Tibial artery (tissue), 4 donors: ENCODE results near the gene CARNS1.

Experiments used
- DNase-seq, 2 donors: peaks; one replicate each; pipeline ENCODE4 v3.0.0-alpha.2; 2019
- H3K27ac ChIP-seq, 2 donors: fragments of 200-600 bp; sonication (generic) in 1 of 2; 1 replicate in 1 of 2; 2 replicates in 1 of 2; pipeline ENCODE4 v1.5.1; 2018 to 2019; ENCODE audit warnings: mild to moderate bottlenecking in 1 of 2
- H3K27me3 ChIP-seq, 2 donors: fragments of 200-600 bp; sonication (generic) in 1 of 2; one replicate each; pipeline versions ENCODE4 v1.5.1 to v1.6.0; 2016 to 2019
- H3K36me3 ChIP-seq, 3 donors: fragments of 200-600 bp; sonication (generic) in 2 of 3; one replicate each; pipeline ENCODE4 v1.5.1; 2016 to 2019; ENCODE audit warnings: mild to moderate bottlenecking in 2 of 3
- H3K4me1 ChIP-seq, 4 donors: fragments of 200-600 bp; sonication (generic) in 2 of 4; 1 replicate in 3 of 4; 2 replicates in 1 of 4; pipeline ENCODE4 v1.5.1; 2016 to 2019
- H3K4me3 ChIP-seq, 2 donors: fragments of 200-600 bp; sonication (generic) in 1 of 2; 1 replicate in 1 of 2; 2 replicates in 1 of 2; pipeline ENCODE4 v1.5.1; 2018 to 2019; ENCODE audit warnings: mild to moderate bottlenecking in 2 of 2
- H3K9me3 ChIP-seq, 3 donors: fragments of 200-600 bp; sonication (generic) in 1 of 3; one replicate each; pipeline ENCODE4 v1.5.1; 2016 to 2019
- CTCF ChIP-seq, 2 experiments: fragments of 200-600 bp in 1 of 2; fragments of 450-650 bp in 1 of 2; IDR thresholded peaks; one replicate each; pipeline ENCODE4 v1.5.1; 2017 to 2019; ENCODE audit warnings: antibody characterized with exemption in 2 of 2, mild to moderate bottlenecking in 1 of 2, moderate library complexity in 1 of 2
- intact Hi-C: fragments of 100-400 bp; cut with DNase I; formaldehyde crosslinking; loops from one replicate; pipeline ENCODE4 v1.15.0; 2023; ENCODE audit warnings: low total_unique reads

CARNS1 gene

GRCh38 chr11:67376873-67377808, 38.3 kb upstream of the CARNS1 start:
- Histone ChIP-seq H3K36me3 (no peaks in the 10 kb centered on the region), H3K9me3 (no peaks in the 10 kb centered on the region), H3K27ac (no peak overlapping the region), H3K4me3 (no peak overlapping the region), H3K27me3 (peaks cover 0 to 10% of the 10 kb centered on the region in 2 donors), H3K4me1 (peaks cover 6 to 26% (median 20%) of the 10 kb centered on the region in 4 donors)
- DNase-seq: no peak
- intact Hi-C loops: loop anchor here (10.0 kb wide), 1 partner anchor 112 kb away; the partner anchor contains the start of gene GRK2
- no peak for TF ChIP-seq CTCF (IDR thresholded peaks at IDR 0.05)

- intact Hi-C loops: loop anchor here (10.0 kb wide), 1 partner anchor 114 kb away; the partner anchor contains the start of gene GRK2
- TF ChIP-seq CTCF (IDR thresholded peaks at IDR 0.05): no peak
- Histone ChIP-seq H3K4me1 (peaks cover 6 to 22% (median 18%) of the 10 kb centered on the region in 4 donors), H3K27ac (no peak overlapping the region), H3K36me3 (no peaks in the 10 kb centered on the region), H3K9me3 (no peaks in the 10 kb centered on the region), H3K27me3 (peaks cover 0 to 10% of the 10 kb centered on the region in 2 donors), H3K4me3 (no peak overlapping the region)
- DNase-seq: no peak
Measured at GRCh38 chr11:67378544-67378943, 36.9 kb upstream of the CARNS1 start.

GRCh38 chr11:67379061-67380058, 36.1 kb upstream of the CARNS1 start:
- H3K4me1 ChIP-seq: peaks cover 4 to 14% (median 10%) of the 10 kb centered on the region in 4 donors
- intact Hi-C loops: loop anchor here (10.0 kb wide), 1 partner anchor 115 kb away; the partner anchor contains the start of gene GRK2

GRCh38 chr11:67381244-67381972, 34.1 kb upstream of the CARNS1 start:
- Histone ChIP-seq H3K4me1 (peaks cover 0 to 10% (median 8%) of the 10 kb centered on the region in 4 donors), H3K36me3 (no peaks in the 10 kb centered on the region), H3K9me3 (no peaks in the 10 kb centered on the region), H3K4me3 (no peak overlapping the region), H3K27ac (no peak overlapping the region), H3K27me3 (peaks cover 0 to 10% of the 10 kb centered on the region in 2 donors)
- intact Hi-C loops: no loop called here
- DNase-seq: peak in 1 of 2 donors; percentile 63
- no peak for TF ChIP-seq CTCF (IDR thresholded peaks at IDR 0.05)

More at GRCh38 chr11:67379061-67380058, 36.1 kb upstream of the CARNS1 start:
- no peaks in the 10 kb centered on the region for H3K9me3 ChIP-seq
- H3K36me3 ChIP-seq: no peaks in the 10 kb centered on the region
- peaks cover 0 to 10% of the 10 kb centered on the region in 2 donors for H3K27me3 ChIP-seq
- H3K4me3 ChIP-seq: no peak overlapping the region
- H3K27ac ChIP-seq: peak overlapping the region in 1 of 2 donors; percentile 22
- DNase-seq: no peak
- no peak for TF ChIP-seq CTCF (IDR thresholded peaks at IDR 0.05)
